Hepatocyte (in vitro differentiated cells): ENCODE results near the gene LPCAT3.

ENCODE experiments used
- EZH2phosphoT487 ChIP-seq: fragments of 200-600 bp; sonication (generic); IDR thresholded peaks from one replicate; pipeline ENCODE4 v1.6.1; 2018; ENCODE audit warnings: antibody characterized with exemption, mild to moderate bottlenecking, low read depth, moderate library complexity; ENCODE audit not compliant: unreplicated experiment, severe bottlenecking
- TF ChIP-seq, protein P1 (sequence below): fragments of 200-600 bp; sonication (generic); IDR thresholded peaks from 2 replicates; pipeline ENCODE4 v1.5.1; 2016; ENCODE audit warnings: antibody characterized with exemption, mild to moderate bottlenecking; ENCODE audit not compliant: poor library complexity

DNA sequence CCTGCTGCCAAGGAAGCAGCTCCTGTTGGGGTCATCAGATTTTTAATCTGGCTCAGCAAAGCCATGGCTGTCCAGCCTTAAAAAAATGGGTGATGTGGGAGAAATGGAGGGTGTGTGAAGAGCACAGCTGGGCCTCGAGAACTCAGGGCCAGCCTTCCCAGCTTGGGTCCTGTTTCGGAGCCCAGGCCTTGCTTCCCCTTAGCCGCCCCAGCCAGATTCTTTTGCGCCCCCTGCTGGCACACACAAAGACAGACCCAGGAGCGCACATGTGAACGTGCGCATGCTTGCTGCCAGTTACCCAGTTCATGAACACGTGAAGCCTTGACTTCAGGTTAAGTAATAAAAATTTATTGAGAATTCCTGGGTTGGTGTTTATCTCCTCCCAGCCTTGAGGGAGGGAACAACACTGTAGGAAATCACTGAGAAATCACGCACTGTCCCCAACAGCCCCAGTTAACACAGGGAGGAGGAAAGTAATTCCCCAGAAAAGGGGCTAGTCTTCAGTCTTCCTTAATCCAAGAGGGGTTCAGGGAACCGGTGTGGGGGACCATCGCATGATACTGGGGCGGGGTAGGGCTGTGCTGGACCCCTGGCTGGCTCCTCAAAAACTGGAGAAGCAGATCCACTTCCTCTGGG lies 53.1 kb downstream of the LPCAT3 start:
- TF ChIP-seq, protein P1, sequence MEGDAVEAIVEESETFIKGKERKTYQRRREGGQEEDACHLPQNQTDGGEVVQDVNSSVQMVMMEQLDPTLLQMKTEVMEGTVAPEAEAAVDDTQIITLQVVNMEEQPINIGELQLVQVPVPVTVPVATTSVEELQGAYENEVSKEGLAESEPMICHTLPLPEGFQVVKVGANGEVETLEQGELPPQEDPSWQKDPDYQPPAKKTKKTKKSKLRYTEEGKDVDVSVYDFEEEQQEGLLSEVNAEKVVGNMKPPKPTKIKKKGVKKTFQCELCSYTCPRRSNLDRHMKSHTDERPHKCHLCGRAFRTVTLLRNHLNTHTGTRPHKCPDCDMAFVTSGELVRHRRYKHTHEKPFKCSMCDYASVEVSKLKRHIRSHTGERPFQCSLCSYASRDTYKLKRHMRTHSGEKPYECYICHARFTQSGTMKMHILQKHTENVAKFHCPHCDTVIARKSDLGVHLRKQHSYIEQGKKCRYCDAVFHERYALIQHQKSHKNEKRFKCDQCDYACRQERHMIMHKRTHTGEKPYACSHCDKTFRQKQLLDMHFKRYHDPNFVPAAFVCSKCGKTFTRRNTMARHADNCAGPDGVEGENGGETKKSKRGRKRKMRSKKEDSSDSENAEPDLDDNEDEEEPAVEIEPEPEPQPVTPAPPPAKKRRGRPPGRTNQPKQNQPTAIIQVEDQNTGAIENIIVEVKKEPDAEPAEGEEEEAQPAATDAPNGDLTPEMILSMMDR, result peak; percentile 90
- TF ChIP-seq EZH2phosphoT487, result no peak
